ENCODE measurements around the gene RAE1.
"Not testable (repeated sequence)": the region's sequence is repeated elsewhere in the genome, so short reads cannot be mapped to it uniquely, and the experiment has no call there.

The RAE1 gene

DNA sequence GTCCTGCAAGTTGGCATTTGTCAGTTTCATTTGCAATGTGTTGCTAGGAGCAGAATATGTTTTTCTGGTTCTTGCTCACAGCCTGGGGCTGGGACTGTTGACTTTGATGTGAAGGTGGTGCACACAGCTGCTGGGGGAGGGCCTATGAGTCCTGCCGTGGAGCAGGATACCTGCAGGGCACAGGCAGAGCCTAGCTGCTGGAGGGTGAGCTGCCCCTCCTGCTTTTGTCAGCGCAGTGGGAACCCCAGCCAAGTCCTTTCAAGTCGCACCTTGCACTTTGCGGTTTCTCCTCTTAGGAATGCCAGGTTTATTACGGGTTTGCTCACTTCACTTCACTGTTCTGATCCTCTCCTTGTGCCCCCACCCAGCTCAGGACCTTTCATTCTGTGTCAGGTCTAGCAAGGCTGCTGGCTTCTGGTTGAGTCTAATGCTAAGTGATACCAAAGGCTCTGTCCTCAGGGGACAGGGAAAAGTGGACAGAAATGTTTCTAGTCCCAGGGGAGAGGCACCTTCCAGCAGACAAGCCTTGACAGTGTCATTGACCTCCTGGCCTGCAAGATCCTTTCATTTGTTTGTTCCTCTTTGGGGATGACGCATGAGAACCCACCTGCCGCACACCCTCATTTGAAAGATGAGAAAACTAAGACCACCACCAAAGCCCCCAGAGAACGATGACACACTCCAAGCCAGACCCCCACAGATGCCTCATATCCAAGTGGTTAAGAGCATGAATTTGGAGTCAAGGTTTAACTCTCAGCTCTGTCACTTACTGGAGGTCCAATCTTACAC is 24.2 kb upstream of the RAE1 start:
- no peak for DNase-seq (ENCODE audit: low spot score)

- no peak for DNase-seq (ENCODE audit: low spot score)
These were observed 23.2 kb upstream of the RAE1 start for GRCh38 chr20:57327820-57328219.

GRCh38 chr20:57329608-57330221 is 21.3 kb upstream of the RAE1 start, which contains the start of gene SPO11:
Gene SPO11 (plus strand): TSS chr20:57329803. CDS start chr20:57329868, 65 bp downstream.
- DNase-seq (ENCODE audit: low spot score) = no peak

- no peak for DNase-seq (ENCODE audit: low spot score)
These were observed 20.1 kb upstream of the RAE1 start for GRCh38 chr20:57330998-57331397.

DNA sequence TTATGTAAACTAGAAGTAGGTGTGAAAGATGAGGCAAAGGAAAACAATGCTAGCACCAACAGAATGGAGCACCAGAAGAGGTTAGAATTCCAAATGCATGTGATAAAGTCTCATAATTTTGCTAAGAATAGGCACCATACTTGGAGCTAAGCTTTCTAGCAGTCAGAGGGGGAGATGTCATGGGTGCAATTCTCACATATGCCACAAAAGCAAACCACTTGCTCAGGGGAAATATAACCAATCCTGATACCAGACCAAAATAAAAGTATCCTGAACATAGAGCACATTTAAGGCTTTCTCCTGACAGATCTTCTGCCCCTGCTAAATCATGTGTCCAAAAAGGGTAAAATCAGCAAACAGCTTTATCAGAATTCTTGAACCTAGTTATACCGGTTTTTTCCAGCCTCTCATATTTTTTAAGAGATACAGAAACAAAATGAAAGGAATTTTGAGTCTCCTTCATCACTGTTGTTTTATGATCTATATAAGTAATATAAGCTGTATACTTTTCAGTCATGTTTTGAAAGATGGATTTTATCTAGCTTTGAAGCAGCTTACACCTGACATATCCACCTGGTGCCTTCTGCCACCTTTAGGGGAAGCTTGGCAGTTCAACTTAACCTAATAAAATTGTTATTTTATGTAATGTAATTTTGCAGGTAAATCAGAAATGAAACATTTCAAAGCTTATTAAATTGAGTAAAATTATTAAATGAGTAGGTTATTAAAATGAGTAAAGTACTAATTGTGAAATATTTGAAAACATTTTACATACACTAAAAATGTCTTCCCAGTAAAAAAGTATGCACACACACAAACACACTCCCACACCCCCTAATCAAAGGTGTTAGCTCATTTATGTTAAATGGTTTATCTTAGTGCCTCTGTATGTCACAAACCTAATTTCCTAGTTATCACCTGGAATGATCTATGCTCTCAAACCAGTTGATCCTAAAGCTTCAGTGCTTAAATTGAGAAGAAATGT is 18.7 kb upstream of the RAE1 start:
- DNase-seq (ENCODE audit: low spot score) = no peak

GRCh38 chr20:57335392-57335791 is 15.7 kb upstream of the RAE1 start:
- DNase-seq (ENCODE audit: low spot score) = no peak

- no peak for DNase-seq (ENCODE audit: low spot score)
These were observed 9.4 kb upstream of the RAE1 start for GRCh38 chr20:57341663-57342062.

DNA sequence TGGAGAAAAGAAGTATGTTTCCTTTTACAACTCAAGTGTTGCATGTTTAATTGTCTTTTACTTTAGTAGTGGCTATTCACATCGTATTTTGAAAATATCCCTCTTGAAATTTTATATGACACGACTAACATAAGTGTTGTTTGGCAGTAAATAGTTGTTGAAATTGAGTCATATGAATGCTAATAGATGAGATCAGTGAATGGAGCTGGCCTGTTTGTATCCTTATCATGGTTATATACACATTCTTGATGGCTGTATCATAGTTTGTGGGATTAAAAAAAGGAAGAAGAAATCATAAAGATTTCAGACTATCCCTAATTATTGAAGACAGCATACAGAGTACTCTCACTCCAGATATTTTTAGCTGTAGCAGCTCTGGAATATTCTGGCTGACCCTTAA is 8.2 kb upstream of the RAE1 start:
- no peak for DNase-seq (ENCODE audit: low spot score)

GRCh38 chr20:57346477-57346876 is 4.6 kb upstream of the RAE1 start:
- DNase-seq (ENCODE audit: low spot score) = peak; percentile 65

GRCh38 chr20:57347393-57347792 is 3.7 kb upstream of the RAE1 start:
- DNase-seq (ENCODE audit: low spot score) = no peak

GRCh38 chr20:57348200-57348921 is 2.7 kb upstream of the RAE1 start:
- DNase-seq (ENCODE audit: low spot score) = not testable (repeated sequence)

DNA sequence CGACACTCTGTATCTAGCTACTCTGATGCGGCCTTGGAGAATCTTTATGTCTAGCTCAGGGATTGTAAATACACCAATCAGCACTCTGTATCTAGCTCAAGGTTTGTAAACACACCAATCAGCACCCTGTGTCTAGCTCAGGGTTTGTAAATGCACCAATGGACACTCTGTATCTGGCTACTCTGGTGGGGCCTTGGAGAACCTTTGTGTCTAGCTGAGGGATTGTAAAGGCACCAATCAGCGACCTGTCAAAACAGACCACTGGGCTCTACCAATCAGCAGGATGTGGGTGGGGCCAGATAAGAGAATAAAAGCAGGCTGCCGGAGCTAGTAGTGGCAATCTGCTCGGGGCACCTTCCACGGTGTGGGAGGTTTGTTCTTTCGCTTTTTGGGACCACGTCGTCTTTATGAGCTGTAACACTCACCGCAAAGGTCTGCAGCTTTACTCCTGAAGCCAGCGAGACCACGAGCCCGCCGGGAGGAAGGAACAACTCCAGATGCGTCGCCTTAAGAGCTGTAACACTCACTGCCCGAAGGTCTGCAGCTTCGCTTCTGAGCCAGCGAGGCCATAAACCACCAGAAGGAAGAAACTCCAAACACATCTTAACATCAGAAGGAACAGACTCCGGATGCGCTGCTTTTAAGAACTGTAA is 2.0 kb upstream of the RAE1 start:
- not testable (repeated sequence) for DNase-seq (ENCODE audit: low spot score)

GRCh38 chr20:57350081-57350710 is 859 bp upstream of the RAE1 start:
- DNase-seq (ENCODE audit: low spot score) = no peak

DNA sequence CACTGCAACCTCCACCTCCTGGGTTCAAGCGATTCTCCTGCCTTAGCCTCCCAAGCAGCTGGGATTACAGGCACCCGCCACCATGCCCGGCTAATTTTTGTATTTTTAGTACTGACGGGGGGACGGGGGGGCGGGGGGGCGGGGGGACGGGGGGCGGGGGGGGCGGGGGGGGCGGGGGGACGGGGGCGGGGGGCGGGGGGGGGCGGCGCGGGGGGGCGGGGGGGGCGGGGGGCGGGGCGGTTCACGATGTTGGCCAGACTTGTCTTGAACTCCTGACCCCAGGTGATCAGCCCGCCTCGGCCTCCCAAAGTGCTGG is 371 bp upstream of the RAE1 start:
- not testable (repeated sequence) for DNase-seq (ENCODE audit: low spot score)

GRCh38 chr20:57352305-57352704 is 1.2 kb downstream of the RAE1 start:
- DNase-seq (ENCODE audit: low spot score) = no peak

DNA sequence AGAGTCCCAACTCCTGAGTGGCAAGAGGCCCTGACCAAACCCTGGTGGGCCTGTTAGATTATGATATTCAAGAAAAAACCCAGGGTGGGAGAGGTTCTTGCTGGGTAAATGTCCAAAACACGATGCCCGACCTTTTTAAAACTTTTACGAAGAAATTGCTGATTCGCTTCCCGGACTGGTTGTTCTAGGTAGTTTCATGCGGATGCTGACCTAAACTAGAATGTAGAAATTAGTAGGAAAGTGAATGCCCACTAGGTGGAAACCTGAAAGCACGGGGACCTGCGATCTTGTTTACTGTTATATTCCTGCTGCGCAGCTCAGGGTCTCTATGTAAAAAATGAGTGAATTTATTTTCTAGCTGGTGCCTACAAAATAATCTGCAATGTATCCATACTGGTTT is 2.3 kb downstream of the RAE1 start:
- DNase-seq (ENCODE audit: low spot score) = no peak

- no peak for DNase-seq (ENCODE audit: low spot score)
These were observed 10.5 kb downstream of the RAE1 start for GRCh38 chr20:57361517-57361916.

DNA sequence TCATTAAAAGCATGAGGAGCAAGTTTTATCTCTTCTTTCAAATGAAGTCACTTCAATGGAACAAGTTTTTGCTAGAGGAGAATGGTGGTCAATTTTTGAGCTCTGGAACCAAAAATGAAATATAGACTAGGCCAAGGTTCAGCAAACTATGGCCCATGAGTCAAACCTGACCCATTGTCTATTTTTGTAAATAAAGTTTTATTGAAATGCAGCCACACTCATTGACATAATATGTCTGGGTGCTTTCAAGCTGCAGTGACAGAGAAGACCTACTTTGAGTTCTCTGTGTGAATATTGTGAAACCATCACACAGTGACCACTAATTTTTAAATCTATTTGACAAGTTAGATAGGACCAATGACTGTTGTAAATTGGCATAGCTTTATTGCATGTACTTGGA is 13.4 kb downstream of the RAE1 start:
- DNase-seq (ENCODE audit: low spot score) = no peak

- DNase-seq (ENCODE audit: low spot score) = no peak
These were observed 18.5 kb downstream of the RAE1 start for GRCh38 chr20:57369596-57369995.

GRCh38 chr20:57370316-57370715 is 19.3 kb downstream of the RAE1 start:
- no peak for DNase-seq (ENCODE audit: low spot score)

DNA sequence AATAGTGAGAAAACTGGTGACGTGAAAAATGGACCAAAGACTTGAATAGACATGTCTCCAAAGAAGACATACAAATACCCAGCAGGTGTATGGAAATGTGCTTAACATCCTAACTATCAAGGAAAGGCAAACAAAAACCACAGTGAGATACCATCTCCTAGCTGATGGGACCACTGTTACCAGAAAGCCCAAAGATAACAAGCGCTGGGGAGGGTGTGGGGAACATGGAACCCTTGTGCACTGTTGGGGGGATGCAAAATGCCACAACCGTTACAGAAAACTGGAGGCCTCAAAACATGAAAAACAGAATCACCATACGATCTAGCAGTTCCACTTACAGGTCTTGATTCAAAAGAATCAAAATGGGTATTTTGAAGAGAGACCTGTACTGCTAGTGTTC is 20.3 kb downstream of the RAE1 start:
- DNase-seq (ENCODE audit: low spot score) = no peak

All from hematopoietic multipotent progenitor cell treated with erythropoietin and hydrocortisone succinate and interleukin-3 and kit ligand, for 15 days (in vitro differentiated cells).